ENCODE data around the gene ABCC1. TPM values are rescaled to one million over a fixed set of nuclear protein-coding genes. Genes with fewer than 3 reads are reported as not detected.

ABCC1 gene
- polyA plus RNA-seq, 1 donor (not counting 4 experiments of a cell fraction or from before 2014, with no cell fraction given): 19.4 TPM

GRCh38 chr16:15976929-15977637 is 27.7 kb downstream of the ABCC1 start:
- Histone ChIP-seq H2AFZ (ENCODE audit: control insufficient read depth, low read length) (no peak overlapping the region), H3K27ac (ENCODE audit: control insufficient read depth, insufficient read depth, low read length) (no peak overlapping the region), H3K9me3 (ENCODE audit: control insufficient read depth, low read depth, low read length) (peaks cover 10% of the 10 kb centered on the region), H3K9me1 (ENCODE audit: control insufficient read depth, extremely low read depth, insufficient read depth, low read length) (no peaks in the 10 kb centered on the region), H3K9ac (ENCODE audit: control insufficient read depth, extremely low read depth, insufficient read depth, low read length) (no peak overlapping the region), H3K4me2 (ENCODE audit: control insufficient read depth, extremely low read depth, insufficient read depth, low read depth, low read length) (no peak overlapping the region), H3K4me1 (ENCODE audit: control insufficient read depth, extremely low read depth, insufficient read depth, low read length) (no peaks in the 10 kb centered on the region), H3K36me3 (ENCODE audit: control insufficient read depth in 2 of 2, extremely low read depth in 1 of 2, insufficient read depth in 2 of 2, low read length in 2 of 2) (peaks cover 3 to 9% of the 10 kb centered on the region in 2 experiments), H3K4me3 (ENCODE audit: control insufficient read depth in 2 of 3, extremely low read depth in 1 of 3, insufficient read depth in 2 of 3, low read depth in 1 of 3, low read length in 3 of 3) (no peak overlapping the region), H3K27me3 (ENCODE audit: control insufficient read depth, extremely low read depth, insufficient read depth, low read length) (no peaks in the 10 kb centered on the region), H3K79me2 (ENCODE audit: control insufficient read depth, insufficient read depth, low read length) (peaks cover 86% of the 10 kb centered on the region), H4K20me1 (ENCODE audit: control insufficient read depth, extremely low read depth, insufficient read depth, low read length) (peaks cover 4% of the 10 kb centered on the region)
- TF ChIP-seq EZH2 (IDR thresholded peaks at IDR 0.05; ENCODE audit: low read length) (no peak), CTCF (optimal IDR thresholded peaks at IDR 0.05 in 1 of 3, IDR thresholded peaks at IDR 0.05 in 1 of 3, conservative IDR thresholded peaks at IDR 0.05 in 1 of 3; ENCODE audit: extremely low read depth in 1 of 3, insufficient read depth in 2 of 3, low read length in 3 of 3) (no peak)
- DNase-seq (ENCODE audit: low read depth, low spot score) (no peak), FAIRE-seq (no peak)
- dilution Hi-C loops (cut with MboI; ENCODE audit: extremely low pct_ligation_motif_present, low sequenced_read_pairs): loop anchor here (25.0 kb wide), 1 partner anchor 90 kb away; the partner anchor contains the start of gene CEP20

GRCh38 chr16:15979801-15980200 is 30.4 kb downstream of the ABCC1 start:
- H3K4me1 ChIP-seq (ENCODE audit: control insufficient read depth, extremely low read depth, insufficient read depth, low read length): no peaks in the 10 kb centered on the region
- no peaks in the 10 kb centered on the region for H3K9me1 ChIP-seq (ENCODE audit: control insufficient read depth, extremely low read depth, insufficient read depth, low read length)
- DNase-seq (ENCODE audit: low read depth, low spot score) (no peak), FAIRE-seq (no peak)
- no peak overlapping the region for H2AFZ ChIP-seq (ENCODE audit: control insufficient read depth, low read length)
- H3K36me3 ChIP-seq (ENCODE audit: control insufficient read depth in 2 of 2, extremely low read depth in 1 of 2, insufficient read depth in 2 of 2, low read length in 2 of 2): peaks cover 3 to 9% of the 10 kb centered on the region in 2 experiments
- peaks cover 77% of the 10 kb centered on the region for H3K79me2 ChIP-seq (ENCODE audit: control insufficient read depth, insufficient read depth, low read length)
- no peak overlapping the region for H3K4me3 ChIP-seq (ENCODE audit: control insufficient read depth in 2 of 3, extremely low read depth in 1 of 3, insufficient read depth in 2 of 3, low read depth in 1 of 3, low read length in 3 of 3)
- peaks cover 4% of the 10 kb centered on the region for H4K20me1 ChIP-seq (ENCODE audit: control insufficient read depth, extremely low read depth, insufficient read depth, low read length)
- H3K9ac ChIP-seq (ENCODE audit: control insufficient read depth, extremely low read depth, insufficient read depth, low read length): no peak overlapping the region
- dilution Hi-C loops (cut with MboI; ENCODE audit: extremely low pct_ligation_motif_present, low sequenced_read_pairs): loop anchor here (25.0 kb wide), 1 partner anchor 92 kb away; the partner anchor contains the start of gene CEP20
- H3K9me3 ChIP-seq (ENCODE audit: control insufficient read depth, low read depth, low read length): peaks cover 8% of the 10 kb centered on the region
- no peak overlapping the region for H3K4me2 ChIP-seq (ENCODE audit: control insufficient read depth, extremely low read depth, insufficient read depth, low read depth, low read length)
- TF ChIP-seq EZH2 (IDR thresholded peaks at IDR 0.05; ENCODE audit: low read length): no peak
- no peak for TF ChIP-seq CTCF (optimal IDR thresholded peaks at IDR 0.05 in 1 of 3, IDR thresholded peaks at IDR 0.05 in 1 of 3, conservative IDR thresholded peaks at IDR 0.05 in 1 of 3; ENCODE audit: extremely low read depth in 1 of 3, insufficient read depth in 2 of 3, low read length in 3 of 3)
- H3K27me3 ChIP-seq (ENCODE audit: control insufficient read depth, extremely low read depth, insufficient read depth, low read length): no peaks in the 10 kb centered on the region
- H3K27ac ChIP-seq (ENCODE audit: control insufficient read depth, insufficient read depth, low read length): no peak overlapping the region
